Stimulated activated CD8-positive, alpha-beta memory T cell treated with anti-CD3 and anti-CD28 coated beads, Interleukin-12 subunit alpha, Interleukin-12 subunit beta, amount 100 ng/mL, for 24 hours (primary cell): ENCODE data around the gene BFAR.
"Not testable (repeated sequence)": the region's sequence is repeated elsewhere in the genome, so short reads cannot be mapped to it uniquely, and the experiment has no call there.

Experiments
- DNase-seq: peaks from one replicate; pipeline ENCODE4 v3.0.0-alpha.2; 2020; ENCODE audit errors: extremely low read depth

The BFAR gene

GRCh38 chr16:14636179-14636950, 3.6 kb downstream of the BFAR start:
- not testable (repeated sequence) for DNase-seq

DNA sequence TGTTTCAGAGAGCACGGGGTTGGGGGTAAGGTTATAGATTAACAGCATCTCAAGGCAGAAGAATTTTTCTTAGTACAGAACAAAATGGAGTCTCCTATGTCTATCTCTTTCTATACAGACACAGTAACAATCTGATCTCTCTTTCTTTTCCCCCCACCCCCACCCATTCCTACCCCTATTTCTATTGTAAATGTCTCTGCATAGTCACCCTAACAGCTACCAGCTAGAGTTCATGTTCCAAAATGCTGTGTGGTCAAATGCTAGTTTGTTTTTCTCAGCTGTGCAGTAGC, 4.1 kb downstream of the BFAR start:
- not testable (repeated sequence) for DNase-seq

DNA sequence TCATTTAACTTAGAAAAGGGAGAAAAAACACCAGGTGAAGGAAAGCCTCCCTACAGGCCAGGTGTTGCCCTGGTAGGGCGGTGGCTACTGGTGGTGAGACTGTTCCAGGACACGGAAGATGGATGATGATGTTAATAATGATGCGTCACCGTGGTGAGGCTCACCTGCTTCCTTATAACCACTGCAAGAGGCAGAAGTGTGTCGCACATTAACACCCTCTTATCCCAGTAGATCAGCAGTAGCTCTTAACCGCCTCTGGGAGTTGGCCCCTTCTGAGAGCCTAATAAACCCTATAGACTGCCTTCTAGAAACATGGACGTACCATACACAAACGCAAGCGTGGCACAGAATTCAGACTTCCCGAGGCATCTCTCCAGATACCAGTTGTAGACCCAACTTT, 7.8 kb downstream of the BFAR start:
- DNase-seq: no peak

GRCh38 chr16:14641206-14641605, 8.5 kb downstream of the BFAR start:
- DNase-seq: no peak

GRCh38 chr16:14641926-14642325, 9.2 kb downstream of the BFAR start:
- no peak for DNase-seq

DNA sequence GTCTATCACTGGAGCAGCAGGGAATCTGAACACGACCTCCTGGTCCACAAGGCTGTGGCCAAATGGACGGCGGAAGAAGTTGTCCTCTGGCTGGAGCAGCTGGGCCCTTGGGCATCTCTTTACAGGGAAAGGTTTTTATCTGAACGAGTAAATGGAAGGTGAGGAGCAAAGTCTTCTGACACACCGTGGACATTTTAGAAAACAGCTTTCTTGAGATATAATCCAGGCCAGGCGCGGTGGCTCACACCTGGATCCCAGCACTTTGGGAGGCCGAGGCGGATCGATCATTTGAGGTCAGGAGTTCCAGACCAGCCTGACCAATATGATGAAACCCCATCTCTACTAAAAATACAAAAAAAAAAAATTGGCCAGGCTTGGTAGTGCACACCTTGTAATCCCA, 17.1 kb downstream of the BFAR start:
- DNase-seq: no peak

DNA sequence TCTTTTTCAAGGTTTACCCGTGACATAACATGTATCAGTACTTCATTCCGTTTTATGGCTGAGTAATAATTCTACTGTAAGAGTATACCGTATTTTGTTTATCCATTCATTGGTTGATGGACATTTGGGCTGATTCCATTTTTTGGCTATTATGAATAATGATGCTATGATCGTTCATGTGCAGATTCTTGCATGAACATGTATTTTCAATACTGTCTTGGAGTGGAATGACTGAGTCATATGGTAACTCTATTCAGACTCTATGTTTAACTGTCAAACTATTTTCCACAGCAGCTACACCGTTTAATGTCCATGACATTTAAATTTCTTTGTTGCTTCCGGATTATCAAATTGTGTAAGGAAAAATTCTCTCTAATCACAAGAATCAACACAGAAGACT, 17.9 kb downstream of the BFAR start:
- no peak for DNase-seq

DNA sequence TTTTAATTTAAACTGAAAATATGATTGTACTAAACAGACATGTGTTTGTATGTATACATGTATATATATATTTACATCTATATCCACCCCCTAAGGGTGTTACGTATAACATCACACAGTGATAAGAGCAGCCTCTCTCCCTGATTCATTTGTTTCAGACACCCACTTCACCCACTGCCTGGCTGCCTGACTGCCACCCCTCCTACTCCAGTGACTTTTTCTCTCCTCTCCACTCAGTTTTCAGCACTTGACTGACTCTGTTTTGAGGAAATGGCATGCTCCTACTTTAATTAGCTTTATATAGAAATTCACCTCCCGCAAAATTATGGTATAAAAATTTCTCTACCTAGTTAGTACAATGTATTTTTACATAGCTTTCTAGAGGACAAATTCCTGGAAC, 20.0 kb downstream of the BFAR start:
- no peak for DNase-seq

- no peak for DNase-seq
Measured at GRCh38 chr16:14658063-14658462, 25.3 kb downstream of the BFAR start.

- no peak for DNase-seq
Measured at GRCh38 chr16:14667347-14668266, 34.9 kb downstream of the BFAR start.

- no peak for DNase-seq
Measured at GRCh38 chr16:14668556-14669223, 35.9 kb downstream of the BFAR start.

GRCh38 chr16:14669776-14670175, 37.0 kb downstream of the BFAR start:
- no peak for DNase-seq

DNA sequence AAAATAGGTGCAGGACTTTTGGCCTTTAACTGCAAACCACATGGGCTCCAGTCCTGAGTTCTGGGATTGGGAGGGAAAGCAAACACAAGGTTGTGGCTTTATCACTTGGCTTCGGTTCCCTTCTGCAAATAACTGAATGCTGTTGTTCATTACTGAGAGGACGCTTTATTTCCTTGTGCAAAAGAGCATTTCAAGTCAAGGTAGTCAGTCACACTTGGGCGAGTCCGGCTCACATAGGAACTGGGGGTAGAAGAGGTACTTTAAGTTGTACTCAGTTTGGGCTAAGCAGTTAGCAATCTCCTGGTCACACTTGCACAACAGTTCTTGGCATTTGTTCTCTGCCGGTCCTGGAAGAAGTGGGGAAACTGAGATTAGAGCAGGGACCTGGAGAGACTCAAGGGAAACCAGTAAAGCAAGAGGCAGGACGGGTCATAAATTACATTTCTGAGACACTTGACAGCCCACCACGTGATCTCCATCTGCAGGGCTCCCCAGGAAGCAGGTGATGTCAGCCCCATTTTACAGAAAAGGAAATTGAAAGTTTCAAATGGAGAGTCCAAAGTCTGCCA, 39.7 kb downstream of the BFAR start:
- no peak for DNase-seq

GRCh38 chr16:14676633-14677032, 43.9 kb downstream of the BFAR start:
- no peak for DNase-seq

DNA sequence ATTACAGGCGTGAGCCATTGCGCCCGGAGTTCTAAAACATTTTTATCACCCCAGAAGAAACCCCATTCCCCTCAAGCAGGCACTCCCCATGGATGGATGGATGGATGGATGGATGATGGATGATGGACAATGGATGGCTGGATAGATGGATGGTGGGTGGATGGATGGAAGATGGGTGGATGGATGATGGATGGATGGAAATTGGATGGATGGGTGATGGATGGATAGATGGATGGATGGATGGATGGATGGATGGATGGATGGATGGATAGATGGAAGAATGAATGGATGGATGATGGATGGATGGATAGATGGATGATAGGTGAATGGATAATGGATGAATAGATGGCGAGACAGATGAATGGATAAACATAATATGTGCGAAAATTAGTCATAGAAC, 44.9 kb downstream of the BFAR start:
- DNase-seq: no peak

- no peak for DNase-seq
Measured at GRCh38 chr16:14678748-14679497, 46.2 kb downstream of the BFAR start.

DNA sequence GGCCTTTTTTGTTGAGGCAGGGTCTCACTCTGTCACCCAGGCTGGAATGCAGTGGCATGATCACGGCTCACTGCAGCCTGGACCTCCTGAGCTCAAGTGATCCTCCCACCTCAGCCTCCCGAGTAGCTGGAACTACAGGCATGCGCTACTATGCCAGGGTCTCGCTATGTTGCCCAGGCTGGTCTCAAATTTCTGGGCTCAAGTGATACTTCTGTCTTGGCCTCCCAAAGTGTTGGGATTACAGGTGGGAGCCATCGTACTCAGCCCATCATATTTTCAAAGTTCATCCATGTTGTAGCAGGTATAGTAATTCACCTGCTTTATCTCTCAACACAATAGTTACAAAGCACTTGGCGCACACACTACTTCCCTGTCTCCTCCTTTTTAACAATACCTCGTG, 47.6 kb downstream of the BFAR start:
- DNase-seq: not testable (repeated sequence)

DNA sequence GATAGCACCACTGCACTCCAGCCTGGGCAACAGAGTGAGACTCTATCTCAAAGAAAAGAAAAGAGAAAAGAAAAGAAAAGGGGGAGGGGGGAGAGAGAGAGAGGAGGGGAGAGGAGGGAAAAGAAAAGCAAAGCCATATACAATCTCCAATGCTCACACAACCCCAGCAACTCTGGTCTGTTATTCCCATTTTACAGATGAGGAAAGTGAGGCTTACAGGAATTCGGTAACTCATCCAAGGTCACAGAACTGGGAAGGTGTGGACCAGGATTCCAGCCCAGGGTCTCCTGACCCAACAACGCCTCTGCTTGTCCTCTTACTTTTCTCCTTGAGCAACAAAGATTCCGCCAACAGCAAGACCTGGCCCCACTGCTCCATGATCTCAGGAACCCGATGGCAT, 48.4 kb downstream of the BFAR start:
- no peak for DNase-seq

DNA sequence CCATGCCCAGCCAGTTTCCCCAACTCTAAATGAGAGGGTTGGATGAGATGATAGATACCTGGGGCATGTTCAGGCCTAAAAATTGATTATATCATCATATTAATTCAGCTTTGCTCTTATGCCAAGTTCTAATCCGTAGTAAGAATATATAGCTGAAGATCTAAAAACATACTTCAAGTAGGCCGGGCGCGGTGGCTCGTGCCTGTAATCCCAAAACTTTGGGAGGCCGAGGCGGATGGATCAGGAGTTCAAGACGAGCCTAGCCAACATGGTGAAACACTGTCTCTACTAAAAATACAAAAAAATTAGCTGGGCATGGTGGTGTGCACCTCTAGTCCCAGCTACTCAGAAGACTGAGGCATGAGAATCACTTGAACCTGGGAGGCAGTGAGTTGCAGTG, 49.4 kb downstream of the BFAR start:
- DNase-seq: no peak

- not testable (repeated sequence) for DNase-seq
Measured at GRCh38 chr16:14685870-14686793, 53.4 kb downstream of the BFAR start.
